Adipose tissue (tissue), 3 donors: ENCODE results near the gene PRKCQ. TPM values are rescaled to one million over a fixed set of nuclear protein-coding genes. Genes with fewer than 3 reads are reported as not detected.

Experiments used
- H3K27ac ChIP-seq: one replicate; pipeline ENCODE4 v1.5.1; 2013; ENCODE audit warnings: low read depth, low read length
- WGBS, 3 donors: extraction: QIAGEN DNeasy Blood & Tissue Kit; methylation state at CpG; one replicate each; pipeline ENCODE4 v1.1.7; 2013; 5-methylcytosine and 5-hydroxymethylcytosine counted together
- polyA plus RNA-seq, 3 donors: library from polyadenylated mRNA; stranded (reverse); fragments of 200-250 nt; gene quantifications; one replicate each; pipeline ENCODE4 v1.2.3, GENCODE V29; 2013
- donor health status: healthy with polysubstance abuse.
- donor health status: Bipolar disorder and iron deficiency.
- donor health status: healthy.

The PRKCQ gene
- polyA plus RNA-seq, 3 donors = 0.11 to 2.3 (median 0.36) TPM

GRCh38 chr10:6512182-6512581, 67.9 kb downstream of the PRKCQ start:
- 82 to 92% (median 88%) methylated on average over 3 of the region's 3 CpGs for WGBS, 3 donors
- no peak overlapping the region for H3K27ac ChIP-seq

GRCh38 chr10:6511347-6511746, 68.7 kb downstream of the PRKCQ start:
- H3K27ac ChIP-seq = no peak overlapping the region
- WGBS, 3 donors = 96 to 98% (median 96%) methylated on average over 6 of the region's 6 CpGs

- 88 to 91% (median 89%) methylated on average over 5 of the region's 5 CpGs for WGBS, 3 donors
These were observed 72.8 kb downstream of the PRKCQ start for GRCh38 chr10:6507311-6507710.

GRCh38 chr10:6505300-6505699, 74.8 kb downstream of the PRKCQ start:
- no peak overlapping the region for H3K27ac ChIP-seq

More at GRCh38 chr10:6507311-6507710, 72.8 kb downstream of the PRKCQ start:
- no peak overlapping the region for H3K27ac ChIP-seq

DNA sequence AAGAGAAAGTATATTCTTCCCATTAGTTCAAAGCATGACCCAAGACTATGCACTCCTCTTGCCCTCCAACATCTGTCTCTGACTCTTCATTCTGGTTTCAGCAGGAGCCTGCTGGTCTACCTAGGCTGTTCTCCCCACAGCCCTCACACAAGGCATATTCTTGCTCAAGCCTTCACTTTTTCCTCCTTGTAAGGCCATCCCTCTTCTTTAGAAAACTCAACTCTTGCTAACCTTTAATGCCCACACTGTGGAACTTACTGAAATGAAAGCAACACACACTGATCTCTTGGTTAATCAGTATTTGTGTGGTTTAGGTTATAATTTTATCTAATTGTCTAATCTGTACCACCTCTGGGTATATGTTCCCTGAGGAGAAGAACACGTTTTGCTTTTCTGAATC, 75.8 kb downstream of the PRKCQ start:
- H3K27ac ChIP-seq = no peak overlapping the region
- WGBS, 3 donors = 63 to 78% (median 68%) methylated on average over 1 of the region's 1 CpG

- H3K27ac ChIP-seq = no peak overlapping the region
These were observed 76.9 kb downstream of the PRKCQ start for GRCh38 chr10:6503171-6503570.

- 48 to 57% (median 53%) methylated on average over 4 of the region's 4 CpGs for WGBS, 3 donors
These were observed 78.1 kb downstream of the PRKCQ start for GRCh38 chr10:6501931-6502330.

DNA sequence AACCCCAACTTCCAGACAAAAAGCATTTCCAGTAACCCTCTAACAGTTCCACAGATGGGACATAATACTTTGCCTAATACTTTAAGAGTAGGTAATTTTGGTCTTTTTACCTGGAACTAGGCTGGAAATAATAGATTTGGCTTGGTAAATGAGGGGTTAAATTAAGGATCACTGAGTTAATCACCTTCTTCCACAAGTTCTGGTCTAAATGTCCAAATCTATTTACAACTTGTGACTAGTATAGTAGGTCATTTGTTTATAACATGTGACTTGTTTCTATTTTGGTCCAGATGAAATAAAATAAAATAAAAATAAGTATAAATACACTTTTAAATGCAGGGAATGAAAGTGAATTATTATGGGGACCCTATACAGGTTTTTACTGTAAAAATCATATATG, 80.1 kb downstream of the PRKCQ start:
- no peak overlapping the region for H3K27ac ChIP-seq

More at GRCh38 chr10:6501931-6502330, 78.1 kb downstream of the PRKCQ start:
- H3K27ac ChIP-seq = no peak overlapping the region

DNA sequence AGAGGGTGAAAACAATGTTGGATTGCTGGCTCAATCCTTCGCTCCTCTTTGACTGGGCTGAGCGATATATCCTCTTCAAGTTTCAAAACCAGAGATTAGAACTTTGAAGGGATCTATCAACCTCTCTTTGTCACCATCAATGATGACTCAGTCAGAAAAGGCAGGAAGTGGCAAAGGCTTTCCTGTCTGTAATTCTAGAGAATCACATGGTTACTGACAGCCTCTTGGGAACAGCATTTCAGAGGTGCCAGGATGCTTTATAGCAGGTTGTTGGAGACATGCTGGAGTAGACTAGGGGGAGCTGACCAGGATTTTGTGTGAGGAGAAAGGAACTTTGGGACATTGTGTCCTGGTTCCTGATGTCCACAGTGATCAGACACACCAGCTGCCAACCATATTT, 81.3 kb downstream of the PRKCQ start:
- 62 to 92% (median 64%) methylated on average over 2 of the region's 2 CpGs for WGBS, 3 donors
- H3K27ac ChIP-seq = no peak overlapping the region

DNA sequence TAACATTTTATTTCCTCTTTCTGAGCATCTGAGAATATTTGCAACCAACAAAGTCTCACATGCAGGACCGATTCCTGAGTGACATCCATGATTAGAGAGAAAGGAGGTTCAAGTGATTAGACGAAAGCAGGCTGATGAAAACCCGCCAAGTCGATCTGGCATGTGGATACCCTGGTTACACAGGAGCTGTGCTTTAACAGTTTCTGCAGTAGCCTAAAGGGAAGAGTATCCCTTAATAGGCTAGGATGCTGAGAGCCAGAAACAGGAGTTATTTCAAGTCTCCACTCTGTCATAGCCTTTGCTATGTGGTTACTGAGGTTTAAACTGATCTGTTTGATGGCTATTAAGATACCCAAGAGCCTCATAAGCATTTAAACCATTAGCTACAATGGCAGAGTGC, 82.5 kb downstream of the PRKCQ start:
- 79 to 87% (median 82%) methylated on average over 4 of the region's 4 CpGs for WGBS, 3 donors
- H3K27ac ChIP-seq = no peak overlapping the region

- no peak overlapping the region for H3K27ac ChIP-seq
- 69 to 86% (median 71%) methylated on average over 13 of the region's 13 CpGs for WGBS, 3 donors
These were observed 85.0 kb downstream of the PRKCQ start for GRCh38 chr10:6494936-6495592.

- H3K27ac ChIP-seq = no peak overlapping the region
- 61 to 98% (median 64%) methylated on average over 2 of the region's 2 CpGs for WGBS, 3 donors
These were observed 85.6 kb downstream of the PRKCQ start for GRCh38 chr10:6494442-6494819.

GRCh38 chr10:6493521-6494441, 86.3 kb downstream of the PRKCQ start:
- 74 to 86% (median 75%) methylated on average over 11 of the region's 11 CpGs for WGBS, 3 donors
- no peak overlapping the region for H3K27ac ChIP-seq

DNA sequence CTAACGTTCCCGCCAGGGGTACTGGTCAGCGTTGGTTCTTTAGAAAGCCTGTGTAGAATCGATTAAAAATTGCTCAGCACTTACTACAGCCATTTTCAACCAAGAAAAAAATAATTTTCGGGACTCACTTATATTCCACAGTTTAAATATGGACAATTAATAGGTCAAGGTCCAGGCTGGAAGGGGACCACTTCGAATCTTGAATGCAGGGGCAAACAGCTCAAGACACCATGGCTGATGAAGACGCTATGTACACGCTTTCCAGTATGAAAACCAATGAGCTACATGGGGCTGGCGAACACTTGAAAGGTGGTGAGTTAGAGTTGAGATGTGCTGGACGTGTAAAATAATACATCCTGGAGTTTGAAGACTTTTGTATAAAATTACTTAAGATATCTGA, 87.2 kb downstream of the PRKCQ start:
- 90 to 91% (median 90%) methylated on average over 10 of the region's 10 CpGs for WGBS, 3 donors
- H3K27ac ChIP-seq = no peak overlapping the region

DNA sequence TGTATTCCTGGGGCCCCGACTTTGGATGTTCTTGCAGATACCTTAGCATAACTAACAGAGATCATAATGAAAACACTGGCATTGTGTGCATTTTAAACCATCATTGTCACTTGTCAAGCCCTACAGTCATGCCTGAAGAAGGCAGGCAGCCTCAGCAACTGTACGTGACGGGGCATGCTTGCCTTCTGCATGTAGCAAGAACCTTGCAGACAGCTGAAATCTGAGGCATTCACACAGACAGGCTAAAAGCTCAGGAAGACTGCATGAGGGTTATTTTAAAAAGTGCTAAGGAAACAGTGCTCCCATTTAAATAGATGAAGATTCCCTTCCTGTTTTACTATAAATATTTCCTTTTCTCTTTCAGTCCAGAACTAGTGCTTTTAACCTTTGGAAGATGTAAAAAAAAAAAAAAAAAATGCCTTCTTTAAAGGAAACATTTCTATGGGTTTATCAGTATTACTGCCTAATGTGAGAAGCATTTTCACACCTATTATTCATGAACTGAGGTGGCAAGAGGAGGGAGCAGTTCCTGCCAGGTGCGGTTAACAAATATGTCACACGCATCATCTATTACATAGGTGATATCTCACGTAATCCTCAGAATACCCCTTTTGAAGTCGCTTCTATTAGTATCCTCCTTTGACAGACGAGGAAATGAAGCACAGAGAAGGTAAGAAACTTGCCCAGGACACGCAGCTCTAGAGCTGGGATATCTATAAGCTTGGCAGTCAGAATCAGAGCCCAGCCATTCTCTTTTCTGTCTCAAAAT, 88.1 kb downstream of the PRKCQ start:
- H3K27ac ChIP-seq = no peak overlapping the region
- WGBS, 3 donors = 69 to 83% (median 69%) methylated on average over 9 of the region's 9 CpGs

DNA sequence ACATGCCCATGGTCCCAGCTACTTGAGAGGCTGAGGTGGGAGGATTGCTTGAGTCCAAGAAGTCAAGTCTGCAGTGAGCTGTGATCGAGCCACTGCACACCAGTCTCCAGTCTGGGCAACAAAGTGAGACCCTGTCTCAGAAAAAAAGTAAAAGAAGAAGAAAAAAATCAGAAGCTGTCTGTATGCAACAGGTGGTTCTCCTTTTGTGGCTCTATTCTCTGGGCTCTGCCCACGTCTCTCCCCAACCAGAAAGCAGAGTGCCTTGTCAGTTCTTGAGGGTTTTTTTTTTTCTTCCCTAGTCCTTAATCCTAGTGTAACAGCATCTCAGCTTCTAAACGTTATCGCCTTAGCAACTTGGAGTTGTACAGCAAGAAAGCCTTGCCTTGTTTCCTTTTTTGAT, 89.5 kb downstream of the PRKCQ start:
- H3K27ac ChIP-seq = no peak overlapping the region
- 59 to 80% (median 62%) methylated on average over 4 of the region's 4 CpGs for WGBS, 3 donors

- WGBS, 3 donors = 85 to 94% (median 89%) methylated on average over 5 of the region's 5 CpGs
- H3K27ac ChIP-seq = no peak overlapping the region
These were observed 92.2 kb downstream of the PRKCQ start for GRCh38 chr10:6487920-6488319.

GRCh38 chr10:6486309-6486708, 93.8 kb downstream of the PRKCQ start:
- 84 to 89% (median 88%) methylated on average over 6 of the region's 6 CpGs for WGBS, 3 donors
- H3K27ac ChIP-seq = no peak overlapping the region

DNA sequence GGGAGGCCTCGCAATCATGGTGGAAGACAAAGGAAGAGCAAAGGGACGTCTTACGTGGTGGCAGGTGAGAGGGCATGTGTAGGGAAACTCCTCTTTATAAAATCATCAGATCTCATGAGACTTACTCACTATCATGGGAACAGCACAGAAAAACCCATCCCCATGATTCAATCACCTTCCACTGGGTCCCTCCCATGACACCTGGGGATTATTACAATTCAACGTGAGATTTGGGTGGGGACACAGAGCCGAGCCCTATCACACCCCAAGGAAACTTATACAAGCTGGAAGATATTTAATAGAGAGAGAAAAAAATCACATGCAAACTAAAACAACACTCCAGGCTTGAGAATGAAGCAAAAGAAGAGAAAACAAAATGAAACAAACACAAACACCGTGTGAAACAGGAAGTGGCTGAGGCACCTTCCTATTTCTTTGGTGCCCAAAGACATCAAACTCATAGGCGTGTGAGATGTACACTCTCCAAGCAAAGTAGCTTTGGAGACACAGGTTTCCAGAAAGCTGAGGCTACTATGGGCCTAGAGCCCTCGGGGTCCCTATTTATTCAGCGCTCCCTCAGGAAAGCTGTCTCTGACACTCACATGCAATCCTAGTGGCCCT, 97.2 kb downstream of the PRKCQ start:
- 81 to 94% (median 82%) methylated on average over 9 of the region's 9 CpGs for WGBS, 3 donors

More for the DNA sequence above, 97.2 kb downstream of the PRKCQ start:
- H3K27ac ChIP-seq = no peak overlapping the region
